HCT116 (cell line): ENCODE measurements around the gene UBA52. TPM values are rescaled to one million over a fixed set of nuclear protein-coding genes. Genes with fewer than 3 reads are reported as not detected.

Experiments
- ATAC-seq: fragments of 200-7000 bp; cut with Tn5 transposase; 2 replicates; pipeline ENCODE4 v1.9.1; 2020; ENCODE audit warnings: mild to moderate bottlenecking, moderate library complexity
- BruUV-seq: library from RNA; stranded (reverse); fragments of 400-500 nt; replicated peaks from 2 replicates; lab custom pipeline; 2021; lab: Mats Ljungman, UMichigan
- CTCF ChIA-PET: fragments of 300-600 bp; sonication (Branson Sonifier 250); formaldehyde crosslinking; loops from one replicate; lab custom pipeline; 2021; ENCODE audit warnings: antibody characterized with exemption; lab: Charles Lee
- POLR2A ChIA-PET: fragments of 300-600, 350-600 bp; sonication (Branson Sonifier 250); formaldehyde crosslinking; loops from one replicate; lab custom pipeline; 2021; ENCODE audit warnings: antibody characterized with exemption; lab: Charles Lee
- RAD21 ChIA-PET, 2 experiments: fragments of 300-600 bp; sonication (Branson Sonifier 250); formaldehyde crosslinking; loops; one replicate each; lab custom pipeline; 2023; ENCODE audit warnings: low total read pairs in 2 of 2; ENCODE audit not compliant: uncharacterized antibody in 2 of 2, unreplicated experiment in 2 of 2, low non-redundant PET in 1 of 2; lab: Charles Lee
- DNase-seq: peaks from one replicate; pipeline ENCODE4 v3.0.0-alpha.2; 2010; ENCODE audit warnings: low read depth, low spot score
- H2AFZ ChIP-seq: fragments of 200-600 bp; shearing (Covaris generic), sonication (generic); 2 replicates; pipeline ENCODE4 v1.6.1; 2017; ENCODE audit warnings: low read depth, mixed run types, mixed read lengths, antibody characterized with exemption, low read length; ENCODE audit not compliant: poor library complexity, severe bottlenecking
- H3K27ac ChIP-seq: 2 replicates; pipeline ENCODE4 v1.5.1; 2012; ENCODE audit warnings: low read depth, low read length
- H3K27me3 ChIP-seq: fragments of 200-600 bp; sonication (generic); 2 replicates; pipeline ENCODE4 v1.6.1; 2016; ENCODE audit warnings: mixed run types, low read length, mixed read lengths; ENCODE audit not compliant: insufficient read depth
- H3K36me3 ChIP-seq, 2 experiments: fragments of 200-500 bp in 1 of 2; fragments of 200-600 bp in 1 of 2; sonication (Bioruptor generic) in 1 of 2; sonication (generic) in 1 of 2; 2 replicates each; pipeline versions ENCODE4 v1.5.1 to v1.6.1; 2014 to 2016; ENCODE audit warnings: low read length in 2 of 2, inconsistent platforms in 1 of 2, mixed read lengths in 1 of 2, mixed run types in 1 of 2; ENCODE audit not compliant: insufficient read depth in 2 of 2, control insufficient read depth in 1 of 2
- H3K4me1 ChIP-seq, 2 experiments: fragments of 200-600 bp in 1 of 2; sonication (generic) in 1 of 2; 2 replicates each; pipeline versions ENCODE4 v1.5.1 to v1.6.1; 2012 to 2017; ENCODE audit warnings: low read length in 2 of 2, inconsistent platforms in 1 of 2, mild to moderate bottlenecking in 1 of 2, mixed read lengths in 1 of 2, mixed run types in 1 of 2, moderate library complexity in 1 of 2; ENCODE audit not compliant: insufficient read depth in 2 of 2, control insufficient read depth in 1 of 2
- H3K4me2 ChIP-seq: fragments of 200-600 bp; sonication (generic); 2 replicates; pipeline ENCODE4 v1.6.1; 2017; ENCODE audit warnings: mixed run types, low read length, mixed read lengths
- H3K4me3 ChIP-seq, 2 experiments: fragments of 200-600 bp in 1 of 2; sonication (generic) in 1 of 2; replicated peaks in 1 of 2; 2 replicates each; pipeline ENCODE4 v1.5.1; 2011 to 2016; ENCODE audit warnings: low read length in 2 of 2, control low read depth in 1 of 2, low read depth in 1 of 2, mild to moderate bottlenecking in 1 of 2, mixed read lengths in 1 of 2, mixed run types in 1 of 2
- H3K79me2 ChIP-seq: fragments of 200-600 bp; sonication (generic); 2 replicates; pipeline ENCODE4 v1.6.1; 2017; ENCODE audit warnings: mild to moderate bottlenecking, mixed run types, low read length, moderate library complexity, mixed read lengths; ENCODE audit not compliant: insufficient read depth
- H3K9ac ChIP-seq: fragments of 200-600 bp; sonication (generic); 2 replicates; pipeline ENCODE4 v1.6.1; 2016; ENCODE audit warnings: low read length, mixed read lengths
- H3K9me2 ChIP-seq: fragments of 200-600 bp; sonication (generic), shearing (Covaris generic); 2 replicates; pipeline ENCODE4 v1.6.1; 2017; ENCODE audit warnings: mixed run types, mild to moderate bottlenecking, moderate library complexity; ENCODE audit not compliant: insufficient read depth
- H3K9me3 ChIP-seq, 2 experiments: fragments of 200-500 bp in 1 of 2; fragments of 200-600 bp in 1 of 2; sonication (Bioruptor generic) in 1 of 2; sonication (generic) in 1 of 2; 2 replicates each; pipeline ENCODE4 v1.6.1; 2014 to 2017; ENCODE audit warnings: low read length in 2 of 2, mixed read lengths in 2 of 2, inconsistent platforms in 1 of 2, low read depth in 1 of 2, mild to moderate bottlenecking in 1 of 2, mixed run types in 1 of 2, moderate library complexity in 1 of 2; ENCODE audit not compliant: control insufficient read depth in 1 of 2, insufficient read depth in 1 of 2
- H4K20me1 ChIP-seq: fragments of 200-600 bp; sonication (generic), shearing (Covaris generic); 2 replicates; pipeline ENCODE4 v1.6.1; 2017; ENCODE audit warnings: mixed run types, mild to moderate bottlenecking, moderate library complexity; ENCODE audit not compliant: insufficient read depth
- CBX3 ChIP-seq: IDR thresholded peaks from 2 replicates; pipeline ENCODE4 v1.6.1; 2012; ENCODE audit warnings: low read depth
- EGR1 ChIP-seq: IDR thresholded peaks from 2 replicates; pipeline ENCODE4 v1.6.1; 2012; ENCODE audit warnings: low read depth
- ELF1 ChIP-seq: IDR thresholded peaks from 2 replicates; pipeline ENCODE4 v1.6.1; 2012; ENCODE audit warnings: low read depth, borderline replicate concordance
- FOSL1 ChIP-seq: IDR thresholded peaks from 2 replicates; pipeline ENCODE4 v1.6.1; 2012; ENCODE audit warnings: low read depth
- JUND ChIP-seq: IDR thresholded peaks from 2 replicates; pipeline ENCODE4 v1.6.1; 2012
- POLR2A ChIP-seq: IDR thresholded peaks from 2 replicates; pipeline ENCODE4 v1.7.0; 2011; ENCODE audit warnings: borderline replicate concordance; ENCODE audit not compliant: insufficient read depth, insufficient read length; ENCODE audit errors: extremely low read depth
- YY1 ChIP-seq: IDR thresholded peaks from 2 replicates; pipeline ENCODE4 v1.6.1; 2011; ENCODE audit warnings: low read length, low read depth, moderate library complexity, mild to moderate bottlenecking; ENCODE audit not compliant: insufficient replicate concordance; ENCODE audit errors: extremely low read depth
- ZBTB33 ChIP-seq: IDR thresholded peaks from 2 replicates; pipeline ENCODE4 v1.6.1; 2011; ENCODE audit warnings: mild to moderate bottlenecking, low read length, moderate library complexity; ENCODE audit not compliant: insufficient replicate concordance; ENCODE audit errors: extremely low read depth
- ZFX ChIP-seq: fragments of 450-650 bp; IDR thresholded peaks from 2 replicates; pipeline ENCODE4 v1.6.1; 2017
- ZNF274 ChIP-seq: fragments of 200-500 bp; sonication (Bioruptor generic); IDR thresholded peaks from 2 replicates; pipeline ENCODE4 v1.6.1; 2014; ENCODE audit warnings: mild to moderate bottlenecking, low read depth, low read length, inconsistent platforms
- intact Hi-C: fragments of 100-400 bp; cut with micrococcal nuclease; formaldehyde crosslinking; loops from 2 replicates; pipeline ENCODE4 v1.10.0; 2022
- total RNA-seq: library from RNA; stranded (reverse); gene quantifications from one replicate; pipeline ENCODE4 v1.2.1, GENCODE V29; 2021; ENCODE audit not compliant: unreplicated experiment
- TF ChIP-seq, protein P1 (sequence below): IDR thresholded peaks from 2 replicates; pipeline ENCODE4 v1.6.1; 2012

UBA52 gene
- total RNA-seq, 1 experiment from 2014 or later = 1,743 TPM

DNA sequence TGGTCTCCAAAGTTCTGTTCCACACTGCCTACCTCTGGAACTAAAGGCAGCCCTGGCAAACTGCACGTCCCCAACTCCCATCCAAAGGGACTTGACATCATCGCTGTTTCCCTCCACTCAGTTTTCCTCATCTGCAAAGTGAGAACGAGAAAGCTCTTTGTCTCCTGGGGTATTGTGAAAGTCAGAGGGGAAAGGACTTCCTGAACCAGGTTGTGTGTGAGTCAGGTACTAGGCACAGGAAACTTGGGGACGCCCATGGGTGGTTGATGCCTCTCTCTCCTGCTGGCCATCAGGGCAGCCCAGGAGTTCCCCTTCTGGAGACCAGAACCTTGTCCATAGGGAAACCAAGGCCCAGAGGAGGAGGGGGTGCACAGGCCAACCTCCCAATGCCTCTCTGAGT, 30.2 kb downstream of the UBA52 start:
- H3K4me2 ChIP-seq = no peak overlapping the region
- no TSS peak for BruUV-seq
- ATAC-seq (no peak), DNase-seq (no peak)
- H3K79me2 ChIP-seq = no peaks in the 10 kb centered on the region
- H3K9ac ChIP-seq = no peak overlapping the region
- peaks cover 5 to 6% of the 10 kb centered on the region in 2 experiments; a peak in 2 of 4 replicates for H3K4me1 ChIP-seq
- H4K20me1 ChIP-seq = no peaks in the 10 kb centered on the region
- H3K36me3 ChIP-seq = no peaks in the 10 kb centered on the region
- H3K27me3 ChIP-seq = no peaks in the 10 kb centered on the region
- H3K9me2 ChIP-seq = no peaks in the 10 kb centered on the region
- H3K27ac ChIP-seq = no peak overlapping the region
- ChIA-PET RAD21 (no interaction called here), POLR2A (no interaction called here), CTCF (no interaction called here)
- H3K4me3 ChIP-seq = no peak overlapping the region
- intact Hi-C loops = no loop called here
- H3K9me3 ChIP-seq = no peaks in the 10 kb centered on the region
- TF ChIP-seq, protein P1, sequence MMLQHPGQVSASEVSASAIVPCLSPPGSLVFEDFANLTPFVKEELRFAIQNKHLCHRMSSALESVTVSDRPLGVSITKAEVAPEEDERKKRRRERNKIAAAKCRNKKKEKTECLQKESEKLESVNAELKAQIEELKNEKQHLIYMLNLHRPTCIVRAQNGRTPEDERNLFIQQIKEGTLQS = no peak
- no peak for TF ChIP-seq YY1
- no peak for TF ChIP-seq JUND
- no peak for TF ChIP-seq FOSL1
- no peak for TF ChIP-seq ZFX
- TF ChIP-seq CBX3 = no peak
- no peak for TF ChIP-seq ZBTB33
- TF ChIP-seq ZNF274 = no peak
- no peak for TF ChIP-seq EGR1
- TF ChIP-seq POLR2A = no peak
- TF ChIP-seq ELF1 = no peak
- H2AFZ ChIP-seq = no peak overlapping the region
